Measurements from ENCODE around the gene NELFA. TPM values are rescaled to one million over a fixed set of nuclear protein-coding genes. Genes with fewer than 3 reads are reported as not detected.

Gene NELFA
- total and polyA plus RNA-seq, 2 of the 4 experiments (the other 2 are of a cell fraction), result 4.3 to 21.9 TPM

GRCh38 chr4:1990676-1991075 lies 18.1 kb downstream of the NELFA start:
- H3K27me3 ChIP-seq (ENCODE audit: control insufficient read depth, insufficient read depth, low read length), result no peaks in the 10 kb centered on the region
- no peak overlapping the region for H2AK5ac ChIP-seq (ENCODE audit: low read depth, low read length)
- no peak overlapping the region for H2BK120ac ChIP-seq (ENCODE audit: low read depth, low read length)
- ChIA-PET CTCF (no interaction called here), POLR2A (ENCODE audit: unreplicated experiment) (no interaction called here)
- TF ChIP-seq NFE2L2 (IDR thresholded peaks at IDR 0.05; ENCODE audit: low read depth, low read length) (no peak), CTCF (conservative IDR thresholded peaks at IDR 0.05; ENCODE audit: low read depth, low read length) (no peak), RCOR1 (IDR thresholded peaks at IDR 0.05; ENCODE audit: insufficient replicate concordance, low read length) (no peak), MXI1 (IDR thresholded peaks at IDR 0.05; ENCODE audit: borderline replicate concordance, low read depth, low read length) (no peak), POLR2A (IDR thresholded peaks at IDR 0.05; ENCODE audit: low read depth, low read length) (no peak), CHD1 (IDR thresholded peaks at IDR 0.05; ENCODE audit: low read depth, low read length) (no peak), MAZ (IDR thresholded peaks at IDR 0.05; ENCODE audit: borderline replicate concordance, low read depth, low read length) (no peak), USF2 (IDR thresholded peaks at IDR 0.05; ENCODE audit: low read depth, low read length) (no peak), ELK1 (IDR thresholded peaks at IDR 0.05; ENCODE audit: borderline replicate concordance, low read depth, low read length) (no peak)
- no peak overlapping the region for H2BK20ac ChIP-seq (ENCODE audit: low read depth, low read length)
- no peak overlapping the region for H3K9ac ChIP-seq (ENCODE audit: low read depth, low read length)
- no peak overlapping the region for H3K18ac ChIP-seq (ENCODE audit: low read depth, low read length)
- H3K9me1 ChIP-seq (ENCODE audit: insufficient read depth, low read length), result peaks cover 15% of the 10 kb centered on the region
- no peak overlapping the region for H3K4me3 ChIP-seq (ENCODE audit: insufficient read depth, low read depth, low read length)
- no peak overlapping the region for H4K5ac ChIP-seq (ENCODE audit: low read depth, low read length)
- no peak overlapping the region for H2BK5ac ChIP-seq (ENCODE audit: low read depth, low read length, poor library complexity, severe bottlenecking)
- no peak overlapping the region for H4K8ac ChIP-seq (ENCODE audit: low read depth in 2 of 2, low read length in 2 of 2)
- DNase-seq (no peak), ATAC-seq (ENCODE audit: low read depth) (no peak)
- no peak overlapping the region for H3K4me2 ChIP-seq (ENCODE audit: low read depth, low read length)
- H3K23ac ChIP-seq (ENCODE audit: low read depth, low read length), result no peak overlapping the region
- no peak overlapping the region for H3K27ac ChIP-seq (ENCODE audit: insufficient read depth, low read length)
- no peak overlapping the region for H3K4ac ChIP-seq (ENCODE audit: low read depth, low read length)
- no peak overlapping the region for H4K91ac ChIP-seq (ENCODE audit: insufficient read depth, low read depth, low read length)
- no TSS peak for BruUV-seq (replicated peaks)
- no peak overlapping the region for H2AK9ac ChIP-seq (replicated peaks; ENCODE audit: low read depth, low read length, poor library complexity)
- no peak overlapping the region for H2BK15ac ChIP-seq (ENCODE audit: low read depth, low read length)
- H3K14ac ChIP-seq (replicated peaks; ENCODE audit: low read depth, low read length), result no peak overlapping the region
- H3K36me3 ChIP-seq (ENCODE audit: control insufficient read depth, insufficient read depth, low read length), result peaks cover 39% of the 10 kb centered on the region
- dilution Hi-C loops (cut with HindIII; ENCODE audit: low sequenced_read_pairs, unreplicated experiment), result no loop called here
- no peak overlapping the region for H3K56ac ChIP-seq (ENCODE audit: extremely low read depth, insufficient read depth, low read length)
- H3K79me1 ChIP-seq (ENCODE audit: low read depth in 1 of 2, low read length in 2 of 2), result peaks cover 17 to 30% of the 10 kb centered on the region in 2 experiments
- no peak overlapping the region for H2AFZ ChIP-seq (replicated peaks; ENCODE audit: low read length, poor library complexity)
- no peaks in the 10 kb centered on the region for H3K4me1 ChIP-seq (ENCODE audit: control insufficient read depth, insufficient read depth, low read length)
- H3K9me3 ChIP-seq (ENCODE audit: control insufficient read depth, insufficient read depth, low read length), result no peaks in the 10 kb centered on the region
- in situ Hi-C loops (cut with MboI; ENCODE audit: low sequenced_read_pairs), result no loop called here
- intact Hi-C loops (cut with micrococcal nuclease), result no loop called here
- peaks cover 13% of the 10 kb centered on the region; the same call in 1 of the 2 replicates for H4K20me1 ChIP-seq (ENCODE audit: insufficient read depth, low read length)
- WGBS, 2 experiments (ENCODE audit: extremely low coverage in 2 of 2, insufficient read length in 1 of 2), result 100% methylated on average over 2 of the region's 5 CpGs; no CpG with 5 or more reads in 1 of the 2 experiments
